IMR-90 (cell line): ENCODE measurements around the gene PHF21A. TPM values are rescaled to one million over a fixed set of nuclear protein-coding genes. Genes with fewer than 3 reads are reported as not detected.

Experiments used
- ATAC-seq: fragments of 200-7000 bp; cut with Tn5 transposase; 2 replicates; pipeline ENCODE4 v1.9.1; 2020; ENCODE audit warnings: low read depth, mild to moderate bottlenecking, moderate library complexity
- BruUV-seq: library from RNA; stranded (reverse); fragments of 400-500 nt; replicated peaks from 2 replicates; lab custom pipeline; 2021; lab: Mats Ljungman, UMichigan
- CTCF ChIA-PET: fragments of 300-600 bp; formaldehyde crosslinking; extraction: SDS; loops from one replicate; lab custom pipeline; 2021; ENCODE audit warnings: antibody characterized with exemption; lab: Yijun Ruan, JAX
- POLR2A ChIA-PET: fragments of 300-600 bp; sonication (Branson Sonifier 250); formaldehyde crosslinking; loops from one replicate; lab custom pipeline; 2022; ENCODE audit warnings: antibody characterized with exemption; ENCODE audit not compliant: unreplicated experiment; lab: Charles Lee
- DNase-seq: peaks from one replicate; pipeline ENCODE4 v3.0.0; 2013
- H2AFZ ChIP-seq: replicated peaks from 2 replicates; pipeline ENCODE3; 2013; ENCODE audit warnings: low read length, mild to moderate bottlenecking; ENCODE audit not compliant: poor library complexity
- H2AK5ac ChIP-seq: 2 replicates; pipeline ENCODE4 v1.6.1; 2013; ENCODE audit warnings: low read depth, low read length, inconsistent platforms
- H2AK9ac ChIP-seq: replicated peaks from 2 replicates; pipeline ENCODE3; 2013; ENCODE audit warnings: mild to moderate bottlenecking, low read depth, low read length, moderate library complexity; ENCODE audit not compliant: poor library complexity
- H2BK120ac ChIP-seq: 2 replicates; pipeline ENCODE4 v1.6.1; 2013; ENCODE audit warnings: low read depth, low read length, inconsistent platforms
- H2BK15ac ChIP-seq: 3 replicates; pipeline ENCODE4 v1.6.1; 2013; ENCODE audit warnings: low read depth, low read length, inconsistent platforms
- H2BK20ac ChIP-seq: 2 replicates; pipeline ENCODE4 v1.6.1; 2013; ENCODE audit warnings: low read depth, mild to moderate bottlenecking, inconsistent platforms, low read length, moderate library complexity
- H2BK5ac ChIP-seq: 2 replicates; pipeline ENCODE4 v1.6.1; 2013; ENCODE audit warnings: mild to moderate bottlenecking, low read depth, low read length, inconsistent platforms; ENCODE audit not compliant: poor library complexity, severe bottlenecking
- H3K14ac ChIP-seq: replicated peaks from 2 replicates; pipeline ENCODE4 v1.6.1; 2013; ENCODE audit warnings: low read depth, low read length, inconsistent platforms
- H3K18ac ChIP-seq: 2 replicates; pipeline ENCODE4 v1.6.1; 2013; ENCODE audit warnings: low read depth, low read length, control low read depth
- H3K23ac ChIP-seq: 2 replicates; pipeline ENCODE4 v1.6.1; 2013; ENCODE audit warnings: low read depth, low read length, inconsistent platforms
- H3K27ac ChIP-seq: 2 replicates; pipeline ENCODE4 v1.5.1; 2013; ENCODE audit warnings: mild to moderate bottlenecking, control low read depth, low read length; ENCODE audit not compliant: insufficient read depth
- H3K27me3 ChIP-seq: 2 replicates; pipeline ENCODE4 v1.6.1; 2013; ENCODE audit warnings: low read length; ENCODE audit not compliant: control insufficient read depth, insufficient read depth
- H3K36me3 ChIP-seq: 2 replicates; pipeline ENCODE4 v1.6.1; 2013; ENCODE audit warnings: low read length, mixed read lengths; ENCODE audit not compliant: control insufficient read depth, insufficient read depth
- H3K4ac ChIP-seq: 2 replicates; pipeline ENCODE4 v1.6.1; 2013; ENCODE audit warnings: low read depth, low read length, inconsistent platforms
- H3K4me1 ChIP-seq: 2 replicates; pipeline ENCODE4 v1.6.1; 2013; ENCODE audit warnings: low read length, mixed read lengths; ENCODE audit not compliant: control insufficient read depth, insufficient read depth
- H3K4me2 ChIP-seq: 2 replicates; pipeline ENCODE4 v1.6.1; 2013; ENCODE audit warnings: low read depth, mild to moderate bottlenecking, control low read depth, low read length, moderate library complexity
- H3K4me3 ChIP-seq: 2 replicates; pipeline ENCODE4 v1.5.1; 2013; ENCODE audit warnings: low read depth, mild to moderate bottlenecking, control low read depth, low read length, moderate library complexity; ENCODE audit not compliant: insufficient read depth
- H3K56ac ChIP-seq: 2 replicates; pipeline ENCODE4 v1.6.1; 2013; ENCODE audit warnings: low read length, inconsistent platforms; ENCODE audit not compliant: insufficient read depth; ENCODE audit errors: extremely low read depth
- H3K79me1 ChIP-seq, 2 experiments: 2 replicates each; pipeline ENCODE4 v1.6.1; 2013; ENCODE audit warnings: low read length in 2 of 2, inconsistent platforms in 1 of 2, low read depth in 1 of 2
- H3K9ac ChIP-seq: 2 replicates; pipeline ENCODE4 v1.6.1; 2013; ENCODE audit warnings: low read depth, low read length, control low read depth
- H3K9me1 ChIP-seq: 2 replicates; pipeline ENCODE4 v1.6.1; 2013; ENCODE audit warnings: low read length, inconsistent platforms; ENCODE audit not compliant: insufficient read depth
- H3K9me3 ChIP-seq: 2 replicates; pipeline ENCODE4 v1.6.1; 2013; ENCODE audit warnings: low read length; ENCODE audit not compliant: control insufficient read depth, insufficient read depth
- H4K20me1 ChIP-seq: 2 replicates; pipeline ENCODE4 v1.6.1; 2013; ENCODE audit warnings: low read length, inconsistent platforms; ENCODE audit not compliant: insufficient read depth
- H4K5ac ChIP-seq: 2 replicates; pipeline ENCODE4 v1.6.1; 2013; ENCODE audit warnings: mild to moderate bottlenecking, low read depth, low read length, control low read depth
- H4K8ac ChIP-seq, 2 experiments: 2 replicates each; pipeline ENCODE4 v1.6.1; 2013; ENCODE audit warnings: low read depth in 2 of 2, low read length in 2 of 2, control low read depth in 1 of 2, inconsistent platforms in 1 of 2
- H4K91ac ChIP-seq: 2 replicates; pipeline ENCODE4 v1.6.1; 2013; ENCODE audit warnings: low read depth, low read length, inconsistent platforms; ENCODE audit not compliant: insufficient read depth
- BHLHE40 ChIP-seq: fragments of 150-350 bp; IDR thresholded peaks from 2 replicates; pipeline ENCODE4 v1.6.1; 2016; ENCODE audit warnings: mild to moderate bottlenecking, low read depth, low read length
- CEBPB ChIP-seq: IDR thresholded peaks from 2 replicates; pipeline ENCODE4 v1.6.1; 2012; ENCODE audit warnings: low read depth, low read length, improper control_type of control experiment
- CTCF ChIP-seq: conservative IDR thresholded peaks from 2 replicates; pipeline ENCODE4 v1.5.1; 2012; ENCODE audit warnings: mild to moderate bottlenecking, low read depth, low read length, improper control_type of control experiment
- MAFK ChIP-seq: IDR thresholded peaks from 2 replicates; pipeline ENCODE4 v1.6.1; 2012; ENCODE audit warnings: low read depth, low read length, improper control_type of control experiment
- MAZ ChIP-seq: IDR thresholded peaks from 2 replicates; pipeline ENCODE4 v1.6.1; 2012; ENCODE audit warnings: low read depth, mild to moderate bottlenecking, low read length, improper control_type of control experiment, moderate library complexity, borderline replicate concordance
- MXI1 ChIP-seq: IDR thresholded peaks from 2 replicates; pipeline ENCODE4 v1.6.1; 2012; ENCODE audit warnings: low read depth, mild to moderate bottlenecking, low read length, moderate library complexity, borderline replicate concordance
- NFE2L2 ChIP-seq: fragments of 150-350 bp; IDR thresholded peaks from 2 replicates; pipeline ENCODE4 v1.6.1; 2016; ENCODE audit warnings: low read depth, mild to moderate bottlenecking, low read length
- POLR2A ChIP-seq: IDR thresholded peaks from 2 replicates; pipeline ENCODE4 v1.6.1; 2012; ENCODE audit warnings: mild to moderate bottlenecking, low read depth, low read length
- RAD21 ChIP-seq: IDR thresholded peaks from 2 replicates; pipeline ENCODE4 v1.6.1; 2012; ENCODE audit warnings: low read length, improper control_type of control experiment
- RFX5 ChIP-seq: IDR thresholded peaks from 2 replicates; pipeline ENCODE4 v1.8.0; 2012; ENCODE audit warnings: low read depth, mild to moderate bottlenecking, low read length, moderate library complexity
- WGBS, 2 experiments: methylation state at CpG; one replicate each; pipeline versions ENCODE4 v1.1.5 to v1.1.7; 2013; ENCODE audit warnings: missing lambda C conversion rate in 2 of 2; ENCODE audit not compliant: insufficient read length in 1 of 2; ENCODE audit errors: extremely low coverage in 2 of 2; 5-methylcytosine and 5-hydroxymethylcytosine counted together
- dilution Hi-C: fragments of 300-500 bp; cut with HindIII; formaldehyde crosslinking; loops from one replicate; pipeline ENCODE4 v1.14.3; 2018; ENCODE audit warnings: low sequenced_read_pairs; ENCODE audit not compliant: unreplicated experiment
- in situ Hi-C: fragments of 300-500 bp; cut with MboI; formaldehyde crosslinking; loops from 3 replicates; pipeline ENCODE4 v1.14.3; 2019; ENCODE audit warnings: low sequenced_read_pairs, inconsistent platforms, mixed read lengths
- intact Hi-C: fragments of 100-400 bp; cut with micrococcal nuclease; formaldehyde crosslinking; loops from 2 replicates; pipeline ENCODE4 v1.10.0; 2022
- polyA plus RNA-seq, 3 experiments: library from polyadenylated mRNA; depleted of rRNA; stranded (reverse); fragments of >200 nt; gene quantifications; 2 replicates each; pipeline ENCODE4 v1.2.3, GENCODE V29; 2012; ENCODE audit warnings: low replicate concordance in 1 of 3
- total RNA-seq: library from RNA; depleted of rRNA; stranded (reverse); fragments of >200 nt; gene quantifications from 2 replicates; pipeline ENCODE4 v1.2.3, GENCODE V29; 2012

Gene PHF21A
- total and polyA plus RNA-seq, 2 of the 4 experiments (the other 2 are of a cell fraction): 9.0 to 20.6 TPM

- no peak for ATAC-seq
- TSS peak; percentile 58 for BruUV-seq
- H2BK5ac ChIP-seq: peak overlapping the region; percentile 51
- dilution Hi-C loops: no loop called here
- no peak overlapping the region for H3K18ac ChIP-seq
- H3K9me3 ChIP-seq: no peaks in the 10 kb centered on the region
- DNase-seq: no peak
- H3K56ac ChIP-seq: peak overlapping the region; percentile 85
- H2BK120ac ChIP-seq: 0 out of 2 replicates have a peak overlapping the region, but pooled peaks have one; percentile 17
- H4K5ac ChIP-seq: peak overlapping the region; percentile 59
- H3K9me1 ChIP-seq: 0 out of 2 replicates have a peak, but pooled peaks cover 8% of the 10 kb centered on the region
- H3K36me3 ChIP-seq: peaks cover 20% of the 10 kb centered on the region
- peak overlapping the region; percentile 64 for H4K91ac ChIP-seq
- no peaks in the 10 kb centered on the region for H3K4me1 ChIP-seq
- peak overlapping the region; percentile 85 for H3K27ac ChIP-seq
- TF ChIP-seq BHLHE40 (no peak), RAD21 (no peak), NFE2L2 (no peak), MAZ (no peak), MAFK (no peak), MXI1 (no peak), CTCF (no peak), CEBPB (no peak), RFX5 (no peak), POLR2A (no peak)
- peak overlapping the region; percentile 79 for H3K4me3 ChIP-seq
- H3K4me2 ChIP-seq: peak overlapping the region; percentile 98
- H3K27me3 ChIP-seq: peaks cover 12% of the 10 kb centered on the region; the same call in 1 of the 2 replicates
- no CpG with 5 or more reads among the region's 16 CpGs for WGBS, 2 experiments
- H2BK20ac ChIP-seq: no peak overlapping the region
- in situ Hi-C loops: no loop called here
- peak overlapping the region; percentile 91 for H3K14ac ChIP-seq
- peak overlapping the region; percentile 87 for H2AK5ac ChIP-seq
- H3K79me1 ChIP-seq: peaks cover 18 to 32% of the 10 kb centered on the region in 2 experiments
- H2BK15ac ChIP-seq: no peak overlapping the region
- peak overlapping the region; percentile 78; the same call in 1 of the 2 replicates for H3K23ac ChIP-seq
- H4K20me1 ChIP-seq: peaks cover 7% of the 10 kb centered on the region; the same call in 1 of the 2 replicates
- ChIA-PET POLR2A (no interaction called here), CTCF (interaction anchor here (1.0 kb wide), 1 partner anchor 44 kb away, joined by 3 read pairs; no protein-coding TSS in a partner anchor)
- peak overlapping the region; percentile 99 for H2AK9ac ChIP-seq
- peak overlapping the region; percentile 88 for H3K4ac ChIP-seq
- peak overlapping the region; percentile 46 to 94; a peak in 3 of 4 replicates for H4K8ac ChIP-seq
- H2AFZ ChIP-seq: peak overlapping the region; percentile 96
- intact Hi-C loops: no loop called here
- peak overlapping the region; percentile 95 for H3K9ac ChIP-seq
Measured at GRCh38 chr11:45917286-45917622, 204.0 kb downstream of the PHF21A start.
